Measurements from ENCODE around the gene SDK1.

Gene SDK1

GRCh38 chr7:4134631-4135030 is 833.6 kb downstream of the SDK1 start:
- DNase-seq (ENCODE audit: low read depth): no peak

- no peak for DNase-seq (ENCODE audit: low read depth)
These were observed 834.2 kb downstream of the SDK1 start for GRCh38 chr7:4135301-4135700.

GRCh38 chr7:4136036-4136435 is 835.0 kb downstream of the SDK1 start:
- no peak for DNase-seq (ENCODE audit: low read depth)

- DNase-seq (ENCODE audit: low read depth): no peak
These were observed 835.6 kb downstream of the SDK1 start for GRCh38 chr7:4136501-4137110.

- DNase-seq (ENCODE audit: low read depth): no peak
These were observed 836.5 kb downstream of the SDK1 start for GRCh38 chr7:4137552-4137951.

GRCh38 chr7:4138866-4139265 is 837.8 kb downstream of the SDK1 start:
- no peak for DNase-seq (ENCODE audit: low read depth)

GRCh38 chr7:4139656-4140625 is 838.9 kb downstream of the SDK1 start:
- no peak for DNase-seq (ENCODE audit: low read depth)

- DNase-seq (ENCODE audit: low read depth): no peak
These were observed 839.9 kb downstream of the SDK1 start for GRCh38 chr7:4140933-4141332.

GRCh38 chr7:4143006-4143405 is 842.0 kb downstream of the SDK1 start:
- no peak for DNase-seq (ENCODE audit: low read depth)

- no peak for DNase-seq (ENCODE audit: low read depth)
These were observed 842.6 kb downstream of the SDK1 start for GRCh38 chr7:4143511-4144171.

GRCh38 chr7:4144172-4144701 is 843.2 kb downstream of the SDK1 start:
- no peak for DNase-seq (ENCODE audit: low read depth)

GRCh38 chr7:4144811-4145510 is 843.9 kb downstream of the SDK1 start:
- DNase-seq (ENCODE audit: low read depth): no peak

GRCh38 chr7:4145576-4145975 is 844.5 kb downstream of the SDK1 start:
- DNase-seq (ENCODE audit: low read depth): no peak

GRCh38 chr7:4147926-4148620 is 847.0 kb downstream of the SDK1 start:
- DNase-seq (ENCODE audit: low read depth): no peak

- DNase-seq (ENCODE audit: low read depth): no peak
These were observed 848.2 kb downstream of the SDK1 start for GRCh38 chr7:4149236-4149635.

GRCh38 chr7:4149645-4150044 is 848.6 kb downstream of the SDK1 start:
- DNase-seq (ENCODE audit: low read depth): no peak

- no peak for DNase-seq (ENCODE audit: low read depth)
These were observed 849.7 kb downstream of the SDK1 start for GRCh38 chr7:4150731-4151130.

- no peak for DNase-seq (ENCODE audit: low read depth)
These were observed 850.5 kb downstream of the SDK1 start for GRCh38 chr7:4151524-4151923.

GRCh38 chr7:4151926-4152549 is 851.0 kb downstream of the SDK1 start:
- DNase-seq (ENCODE audit: low read depth): no peak

GRCh38 chr7:4154882-4155535 is 854.0 kb downstream of the SDK1 start:
- DNase-seq (ENCODE audit: low read depth): no peak

Measured in HS-5 (cell line).